Activated naive CD8-positive, alpha-beta T cell (primary cell): ENCODE data around the gene SCARF1.

ENCODE experiments used
- H3K27ac Mint-ChIP-seq: one replicate; pipeline ENCODE4 v1.8.0; 2021; ENCODE audit warnings: mixed read lengths
- H3K27me3 Mint-ChIP-seq: one replicate; pipeline ENCODE4 v1.8.0; 2021; ENCODE audit warnings: mixed read lengths
- H3K36me3 Mint-ChIP-seq: one replicate; pipeline ENCODE4 v1.8.0; 2021; ENCODE audit warnings: mixed read lengths
- H3K4me1 Mint-ChIP-seq: one replicate; pipeline ENCODE4 v1.8.0; 2021; ENCODE audit warnings: low read depth, mixed read lengths
- H3K4me3 Mint-ChIP-seq: one replicate; pipeline ENCODE4 v1.8.0; 2021; ENCODE audit warnings: mild to moderate bottlenecking, mixed read lengths
- H3K9me3 Mint-ChIP-seq: one replicate; pipeline ENCODE4 v1.8.0; 2021; ENCODE audit warnings: low read depth, mixed read lengths

Gene SCARF1

GRCh38 chr17:1639549-1640180 lies 5.9 kb downstream of the SCARF1 start:
- Mint-ChIP-seq H3K27me3 (no peaks in the 10 kb centered on the region), H3K27ac (no peak overlapping the region), H3K9me3 (no peaks in the 10 kb centered on the region), H3K4me3 (no peak overlapping the region), H3K4me1 (peaks cover 10% of the 10 kb centered on the region), H3K36me3 (no peaks in the 10 kb centered on the region)

- no peak overlapping the region for H3K27ac Mint-ChIP-seq
- peaks cover 3% of the 10 kb centered on the region for H3K4me1 Mint-ChIP-seq
- no peaks in the 10 kb centered on the region for H3K36me3 Mint-ChIP-seq
- no peaks in the 10 kb centered on the region for H3K9me3 Mint-ChIP-seq
- no peak overlapping the region for H3K4me3 Mint-ChIP-seq
- H3K27me3 Mint-ChIP-seq: no peaks in the 10 kb centered on the region
Observed at GRCh38 chr17:1638624-1639300, 6.8 kb downstream of the SCARF1 start.

DNA sequence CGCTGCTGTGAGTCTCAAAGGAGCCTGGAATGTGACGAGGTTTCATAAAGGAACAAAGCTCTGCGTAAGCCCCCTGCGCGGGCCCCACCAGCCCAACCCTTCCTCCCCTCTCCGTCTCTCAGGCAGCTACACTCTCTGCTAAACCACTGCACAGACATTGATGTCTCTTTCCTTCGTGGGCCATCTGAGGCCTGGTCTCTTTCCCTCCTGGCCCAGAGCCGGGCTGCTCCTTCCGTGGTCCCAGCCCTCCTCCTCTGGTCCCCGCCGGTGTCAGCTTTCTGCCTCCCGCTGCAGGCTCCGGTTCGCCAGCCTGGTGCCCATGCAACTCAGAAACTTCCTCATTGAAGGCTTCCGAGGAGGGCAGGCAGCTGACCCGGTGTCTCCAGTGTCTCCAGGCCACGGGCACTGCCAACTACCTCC lies 7.4 kb downstream of the SCARF1 start:
- peaks cover 3% of the 10 kb centered on the region for H3K4me1 Mint-ChIP-seq
- H3K9me3 Mint-ChIP-seq: no peaks in the 10 kb centered on the region
- no peaks in the 10 kb centered on the region for H3K27me3 Mint-ChIP-seq
- no peak overlapping the region for H3K27ac Mint-ChIP-seq
- no peaks in the 10 kb centered on the region for H3K36me3 Mint-ChIP-seq
- no peak overlapping the region for H3K4me3 Mint-ChIP-seq

DNA sequence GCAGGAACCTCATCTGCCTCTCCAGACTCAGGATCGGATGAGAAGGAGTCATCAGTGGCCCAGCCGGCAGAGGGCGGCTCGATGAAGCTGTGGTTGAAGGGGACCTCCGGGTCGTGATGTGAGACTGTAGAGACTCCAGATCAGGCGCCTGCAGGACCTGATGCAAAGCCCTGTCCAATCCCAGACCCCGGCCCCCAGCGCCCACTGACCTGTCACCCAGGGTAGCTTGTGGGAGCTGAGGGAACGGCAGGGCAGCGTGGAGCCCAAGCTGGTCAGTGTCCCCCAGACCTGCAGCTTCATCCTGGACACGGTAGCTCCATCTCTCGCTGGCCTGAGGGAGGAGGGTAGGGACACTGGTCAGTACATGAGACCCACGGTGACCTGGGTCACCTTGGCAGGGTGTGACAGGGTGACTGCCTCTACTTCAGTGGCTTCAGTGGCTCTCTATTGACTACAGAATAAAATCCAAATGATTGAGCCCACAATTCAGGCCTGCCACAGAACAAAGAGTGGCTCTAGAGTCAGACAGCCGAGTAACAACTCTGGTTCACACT lies 8.7 kb downstream of the SCARF1 start:
- no peaks in the 10 kb centered on the region for H3K27me3 Mint-ChIP-seq
- H3K27ac Mint-ChIP-seq: no peak overlapping the region
- no peak overlapping the region for H3K4me3 Mint-ChIP-seq
- H3K9me3 Mint-ChIP-seq: no peaks in the 10 kb centered on the region
- H3K4me1 Mint-ChIP-seq: no peaks in the 10 kb centered on the region
- H3K36me3 Mint-ChIP-seq: no peaks in the 10 kb centered on the region

DNA sequence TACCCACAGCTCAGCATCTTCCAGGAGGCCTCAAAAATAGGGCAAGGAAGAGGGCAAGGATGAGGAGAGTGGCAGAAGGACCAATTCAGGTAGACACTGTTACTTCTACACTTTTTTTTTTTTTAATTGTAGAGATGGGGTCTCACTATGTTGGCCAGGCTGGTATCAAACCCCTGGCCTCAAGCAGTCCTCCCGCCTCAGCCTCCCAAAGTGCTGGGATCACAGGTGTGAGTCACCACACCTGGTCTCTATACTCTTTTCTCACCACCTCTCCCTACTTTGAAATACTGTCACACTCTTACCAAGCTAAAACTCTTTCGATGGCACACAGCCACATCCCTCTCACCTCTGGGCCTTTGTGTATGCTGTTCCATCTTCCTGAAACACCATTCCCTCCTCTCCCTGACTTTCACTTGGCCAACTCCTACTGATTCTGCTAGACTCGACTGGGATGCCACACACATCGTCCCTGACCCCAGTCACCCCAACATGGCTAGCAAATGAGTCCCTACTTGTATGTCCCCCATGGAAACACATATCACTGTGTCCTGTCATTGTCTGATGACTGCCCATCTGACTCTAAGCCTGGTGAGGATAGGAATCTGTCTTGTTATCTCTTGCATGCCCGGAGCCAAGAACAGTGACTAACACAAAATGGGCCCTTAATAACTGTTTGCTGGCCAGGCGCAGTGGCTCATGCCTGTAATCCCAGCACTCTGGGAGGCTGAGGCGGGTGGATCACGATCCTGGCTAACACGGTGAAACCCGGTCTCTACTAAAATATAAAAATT lies 9.7 kb downstream of the SCARF1 start:
- Mint-ChIP-seq H3K27me3 (no peaks in the 10 kb centered on the region), H3K36me3 (no peaks in the 10 kb centered on the region), H3K27ac (no peak overlapping the region)

GRCh38 chr17:1634841-1635650 lies 10.5 kb downstream of the SCARF1 start:
- Mint-ChIP-seq H3K4me3 (no peak overlapping the region), H3K27me3 (no peaks in the 10 kb centered on the region), H3K27ac (no peak overlapping the region), H3K9me3 (no peaks in the 10 kb centered on the region), H3K4me1 (peaks cover 2% of the 10 kb centered on the region), H3K36me3 (no peaks in the 10 kb centered on the region)

More for the DNA sequence above, 9.7 kb downstream of the SCARF1 start:
- Mint-ChIP-seq H3K4me1 (no peaks in the 10 kb centered on the region), H3K4me3 (no peak overlapping the region), H3K9me3 (no peaks in the 10 kb centered on the region)

DNA sequence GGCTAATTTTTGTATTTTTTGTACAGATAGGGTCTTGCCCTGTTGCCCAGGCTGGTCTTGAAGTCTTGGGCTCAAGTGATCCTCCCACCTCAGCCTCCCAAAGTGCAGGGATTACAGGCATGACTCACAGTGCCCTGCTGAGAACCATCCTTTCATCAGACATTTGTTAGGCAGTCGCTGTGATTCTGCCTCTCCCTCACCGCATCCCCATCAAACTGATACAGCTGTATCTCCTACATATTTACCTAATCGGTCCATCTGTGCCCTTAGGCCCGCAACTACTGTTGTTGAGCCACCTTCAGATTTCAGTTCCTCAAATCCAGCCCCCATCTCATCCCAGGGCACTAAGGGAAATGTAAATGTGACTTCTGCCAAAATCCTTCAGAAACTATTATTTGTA lies 14.9 kb downstream of the SCARF1 start:
- H3K27me3 Mint-ChIP-seq: no peaks in the 10 kb centered on the region
- no peaks in the 10 kb centered on the region for H3K9me3 Mint-ChIP-seq
- peaks cover 15% of the 10 kb centered on the region for H3K4me1 Mint-ChIP-seq
- peak overlapping the region; percentile 41 for H3K27ac Mint-ChIP-seq
- no peaks in the 10 kb centered on the region for H3K36me3 Mint-ChIP-seq
- peak overlapping the region; percentile 86 for H3K4me3 Mint-ChIP-seq

DNA sequence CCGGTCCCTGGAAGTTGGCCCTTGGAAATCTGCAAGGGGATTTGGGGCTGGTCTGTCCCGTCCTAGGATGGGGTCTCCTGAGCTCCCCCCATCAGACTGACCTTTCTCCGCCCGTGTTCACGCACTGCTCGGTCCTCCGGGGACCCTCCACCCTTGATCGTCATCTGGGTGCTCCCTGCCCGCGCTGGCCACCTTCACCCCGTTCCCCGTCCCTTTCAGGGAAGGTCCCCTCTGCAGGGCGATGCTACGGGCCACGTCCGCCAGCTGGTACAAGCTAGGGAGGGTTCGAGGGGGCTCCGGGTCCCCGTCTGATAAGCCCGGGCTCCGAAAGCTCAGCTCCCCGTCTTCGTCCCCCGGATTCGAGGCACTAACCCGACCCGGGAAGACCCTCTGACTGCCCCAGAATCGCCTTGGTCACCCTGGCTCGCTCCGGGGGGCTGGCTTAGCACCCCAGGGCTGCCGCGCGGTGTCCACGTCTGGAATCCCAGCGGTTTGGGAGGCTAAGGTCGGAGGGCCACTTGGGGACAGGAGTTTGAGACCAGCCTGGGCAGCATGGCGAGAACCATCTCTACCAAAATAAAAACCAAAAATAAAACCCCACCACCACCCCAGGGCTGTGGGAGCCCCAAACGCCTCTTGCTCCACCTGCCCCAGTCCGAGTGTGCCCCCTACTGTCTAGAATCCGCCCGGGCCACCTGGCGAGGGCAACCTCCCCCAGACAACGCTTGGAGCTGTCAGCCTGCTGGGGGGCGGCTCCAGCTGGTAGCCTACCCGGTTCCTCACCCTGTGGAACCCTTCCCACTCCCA lies 15.8 kb downstream of the SCARF1 start:
- Mint-ChIP-seq H3K27me3 (no peaks in the 10 kb centered on the region), H3K36me3 (no peaks in the 10 kb centered on the region), H3K9me3 (no peaks in the 10 kb centered on the region), H3K27ac (peak overlapping the region; percentile 64), H3K4me1 (peaks cover 15% of the 10 kb centered on the region), H3K4me3 (peak overlapping the region; percentile 86)

GRCh38 chr17:1628856-1629503 lies 16.6 kb downstream of the SCARF1 start:
- H3K9me3 Mint-ChIP-seq: no peaks in the 10 kb centered on the region
- H3K4me1 Mint-ChIP-seq: peaks cover 15% of the 10 kb centered on the region
- peak overlapping the region; percentile 93 for H3K4me3 Mint-ChIP-seq
- peak overlapping the region; percentile 91 for H3K27ac Mint-ChIP-seq
- H3K36me3 Mint-ChIP-seq: no peaks in the 10 kb centered on the region
- no peaks in the 10 kb centered on the region for H3K27me3 Mint-ChIP-seq

DNA sequence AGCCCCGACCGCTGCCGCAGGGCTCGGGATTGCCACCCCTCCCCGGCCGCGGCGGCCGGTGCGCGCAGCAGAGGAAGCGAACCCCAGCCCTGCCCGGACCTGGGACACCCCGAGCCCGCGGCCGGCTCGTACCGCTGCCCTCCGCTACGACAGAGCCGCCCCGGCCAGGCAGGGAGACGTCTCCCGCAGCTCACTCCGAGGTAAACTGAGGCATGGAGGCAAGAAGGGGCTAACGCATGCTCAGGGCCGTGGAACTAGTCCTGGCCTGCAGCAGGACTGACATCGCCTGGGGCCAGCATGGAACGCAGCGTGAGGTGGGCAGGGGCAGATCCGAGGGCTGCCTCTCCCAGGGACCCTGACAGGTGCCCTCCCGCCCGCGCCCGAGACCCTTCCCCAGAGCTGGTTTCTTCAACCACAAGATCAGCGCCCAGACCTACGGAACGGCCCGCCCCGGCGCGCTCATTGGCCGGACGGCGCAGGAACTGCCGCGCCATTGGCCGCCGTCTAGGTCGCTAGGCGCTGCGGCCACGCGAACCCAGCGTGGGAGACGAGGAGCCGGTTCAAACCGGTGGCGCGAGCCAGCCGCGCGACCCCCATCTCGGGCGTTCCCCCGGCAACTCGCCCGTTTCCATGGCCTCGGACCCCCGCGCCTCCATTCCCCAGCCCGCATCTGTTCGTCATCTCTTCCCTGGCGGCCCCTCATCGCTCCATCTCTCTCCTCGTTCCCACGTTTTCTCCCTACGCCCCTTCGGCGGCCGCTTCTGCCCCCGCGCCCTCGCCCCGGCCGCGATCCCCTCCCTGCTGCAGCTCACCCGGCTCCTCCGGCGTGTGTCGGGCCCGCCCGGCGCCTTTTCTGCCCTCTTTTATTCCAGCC lies 17.3 kb downstream of the SCARF1 start, which contains the start of gene SLC43A2:
SLC43A2 (minus strand) TSS at position 853 of the 874 bp plus-strand sequence. CDS start 960 bp downstream, outside the sequence.
- Mint-ChIP-seq H3K4me1 (peaks cover 15% of the 10 kb centered on the region), H3K36me3 (no peaks in the 10 kb centered on the region), H3K4me3 (peak within 1 kb of the TSS; percentile 93), H3K27me3 (no peaks in the 10 kb centered on the region), H3K9me3 (no peaks in the 10 kb centered on the region), H3K27ac (peak within 1 kb of the TSS; percentile 91)

- Mint-ChIP-seq H3K4me3 (peak overlapping the region; percentile 80), H3K4me1 (peaks cover 15% of the 10 kb centered on the region), H3K36me3 (no peaks in the 10 kb centered on the region), H3K9me3 (no peaks in the 10 kb centered on the region), H3K27me3 (no peaks in the 10 kb centered on the region), H3K27ac (no peak overlapping the region)
Observed at GRCh38 chr17:1627182-1627981, 18.1 kb downstream of the SCARF1 start.

DNA sequence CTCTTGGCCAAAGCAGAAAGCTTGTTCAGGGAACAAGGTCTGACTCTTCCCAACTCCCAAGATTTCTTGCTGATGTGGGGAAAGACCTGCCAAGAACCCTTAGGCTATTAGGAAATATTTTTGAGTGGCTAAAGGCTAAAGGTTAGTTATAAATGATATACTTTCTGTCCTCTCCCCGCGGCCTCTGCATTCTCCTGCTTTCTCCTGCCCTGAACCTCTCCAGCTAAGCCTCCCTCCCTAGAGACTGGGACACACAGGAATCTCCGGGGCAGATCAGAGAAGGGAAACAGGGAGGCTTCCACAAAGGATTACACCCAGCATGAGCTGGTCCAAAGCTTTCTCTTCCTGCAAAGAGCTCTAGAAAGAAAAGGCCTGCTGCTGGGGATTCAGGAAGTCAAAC lies 19.2 kb downstream of the SCARF1 start:
- Mint-ChIP-seq H3K36me3 (no peaks in the 10 kb centered on the region), H3K4me1 (peaks cover 15% of the 10 kb centered on the region), H3K4me3 (peak overlapping the region; percentile 80), H3K27ac (no peak overlapping the region), H3K9me3 (no peaks in the 10 kb centered on the region), H3K27me3 (no peaks in the 10 kb centered on the region)
